GM10248 (cell line): ENCODE data around the gene ATP11A.
"Not testable (repeated sequence)": the region's sequence is repeated elsewhere in the genome, so short reads cannot be mapped to it uniquely, and the experiment has no call there.

Experiments
- CTCF ChIA-PET: fragments of 300-600 bp; sonication (Branson Sonifier 250); formaldehyde crosslinking; extraction: SDS; loops from one replicate; lab custom pipeline; 2021; ENCODE audit warnings: antibody characterized with exemption; lab: Yijun Ruan, JAX
- POLR2A ChIA-PET: fragments of 350-650 bp; sonication (Branson Sonifier 250); formaldehyde crosslinking; extraction: SDS; loops from one replicate; lab custom pipeline; 2020; ENCODE audit warnings: antibody characterized with exemption; lab: Yijun Ruan, JAX
- DNase-seq: peaks from one replicate; pipeline ENCODE4 v3.0.0; 2012; ENCODE audit errors: extremely low spot score
- TF ChIP-seq, protein P1 (sequence below): IDR thresholded peaks from 2 replicates; pipeline ENCODE4 v1.5.1; 2012; ENCODE audit warnings: mild to moderate bottlenecking, low read depth; ENCODE audit errors: extremely low read depth, missing control alignments, control extremely low read depth

Gene ATP11A

DNA sequence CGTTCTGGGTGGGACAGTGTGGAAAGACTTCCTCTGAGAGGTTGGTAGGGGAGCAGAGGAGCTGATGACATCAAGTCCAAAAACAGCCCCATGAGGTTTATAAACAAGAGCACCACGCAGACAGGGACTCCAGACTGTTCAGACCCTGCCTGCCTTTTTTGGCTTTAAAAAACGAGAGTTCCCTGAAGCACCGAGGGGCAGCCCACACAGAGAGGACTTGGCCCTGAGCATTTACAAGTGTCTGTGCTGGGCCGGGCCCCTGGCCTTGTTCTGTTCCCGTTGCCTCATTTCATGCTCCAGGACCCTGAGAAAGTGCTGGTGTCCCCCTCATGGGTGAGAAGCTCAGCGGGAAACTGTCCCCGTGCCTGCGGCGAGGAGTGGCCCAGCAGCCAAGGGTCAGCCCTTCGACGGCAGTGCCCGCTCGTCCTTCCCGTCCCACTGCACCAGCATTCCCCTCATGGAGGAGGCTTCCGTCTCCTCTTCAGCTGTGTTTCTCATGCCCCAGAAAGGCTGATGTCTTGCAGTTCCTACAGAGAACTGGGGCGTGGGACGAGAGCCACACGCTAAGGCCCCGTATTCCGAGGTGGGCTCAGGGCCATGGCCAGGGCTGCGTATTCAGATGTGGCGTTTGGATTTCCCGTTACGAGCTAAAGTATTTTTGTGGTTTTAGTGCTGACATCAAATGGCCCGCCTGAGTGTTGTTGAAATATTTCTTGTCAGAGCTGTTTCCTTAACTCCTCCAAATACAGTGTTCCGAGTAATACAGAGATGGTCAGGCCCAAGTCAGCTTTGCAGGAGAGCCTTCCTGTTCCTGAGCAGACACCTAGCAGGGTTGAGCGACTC lies 93.5 kb downstream of the ATP11A start:
- ChIA-PET CTCF (interaction anchor here (0.8 to 1.4 kb wide), 3 partner anchors 9 to 114 kb away, joined by 3 to 4 read pairs (median 4); no protein-coding TSS in a partner anchor), POLR2A (no interaction called here)
- peak; percentile 14 for DNase-seq
- TF ChIP-seq, protein P1, sequence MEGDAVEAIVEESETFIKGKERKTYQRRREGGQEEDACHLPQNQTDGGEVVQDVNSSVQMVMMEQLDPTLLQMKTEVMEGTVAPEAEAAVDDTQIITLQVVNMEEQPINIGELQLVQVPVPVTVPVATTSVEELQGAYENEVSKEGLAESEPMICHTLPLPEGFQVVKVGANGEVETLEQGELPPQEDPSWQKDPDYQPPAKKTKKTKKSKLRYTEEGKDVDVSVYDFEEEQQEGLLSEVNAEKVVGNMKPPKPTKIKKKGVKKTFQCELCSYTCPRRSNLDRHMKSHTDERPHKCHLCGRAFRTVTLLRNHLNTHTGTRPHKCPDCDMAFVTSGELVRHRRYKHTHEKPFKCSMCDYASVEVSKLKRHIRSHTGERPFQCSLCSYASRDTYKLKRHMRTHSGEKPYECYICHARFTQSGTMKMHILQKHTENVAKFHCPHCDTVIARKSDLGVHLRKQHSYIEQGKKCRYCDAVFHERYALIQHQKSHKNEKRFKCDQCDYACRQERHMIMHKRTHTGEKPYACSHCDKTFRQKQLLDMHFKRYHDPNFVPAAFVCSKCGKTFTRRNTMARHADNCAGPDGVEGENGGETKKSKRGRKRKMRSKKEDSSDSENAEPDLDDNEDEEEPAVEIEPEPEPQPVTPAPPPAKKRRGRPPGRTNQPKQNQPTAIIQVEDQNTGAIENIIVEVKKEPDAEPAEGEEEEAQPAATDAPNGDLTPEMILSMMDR: no peak

DNA sequence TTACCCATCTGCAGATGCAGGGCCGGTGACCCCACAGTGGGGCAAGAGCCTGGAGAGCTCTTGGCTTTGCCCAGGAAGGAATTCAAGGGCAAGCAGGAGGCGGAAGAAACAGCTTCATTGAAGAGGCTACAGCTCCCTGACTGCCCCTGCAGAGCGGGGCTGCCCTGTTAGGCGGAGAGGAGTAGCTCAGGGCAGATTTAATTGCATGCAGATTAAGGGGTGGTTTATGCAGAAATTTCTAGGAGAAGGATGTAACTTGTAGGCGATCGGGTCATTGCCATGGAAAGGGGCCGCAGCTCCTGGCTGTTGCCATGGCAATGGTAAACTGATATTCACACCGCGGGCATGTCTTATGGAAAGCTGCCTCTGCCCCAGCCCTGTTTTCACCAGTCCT lies 94.1 kb downstream of the ATP11A start:
- CTCF ChIA-PET: interaction anchor here (1.4 kb wide), 1 partner anchor 9 kb away, joined by 4 read pairs; no protein-coding TSS in a partner anchor

DNA sequence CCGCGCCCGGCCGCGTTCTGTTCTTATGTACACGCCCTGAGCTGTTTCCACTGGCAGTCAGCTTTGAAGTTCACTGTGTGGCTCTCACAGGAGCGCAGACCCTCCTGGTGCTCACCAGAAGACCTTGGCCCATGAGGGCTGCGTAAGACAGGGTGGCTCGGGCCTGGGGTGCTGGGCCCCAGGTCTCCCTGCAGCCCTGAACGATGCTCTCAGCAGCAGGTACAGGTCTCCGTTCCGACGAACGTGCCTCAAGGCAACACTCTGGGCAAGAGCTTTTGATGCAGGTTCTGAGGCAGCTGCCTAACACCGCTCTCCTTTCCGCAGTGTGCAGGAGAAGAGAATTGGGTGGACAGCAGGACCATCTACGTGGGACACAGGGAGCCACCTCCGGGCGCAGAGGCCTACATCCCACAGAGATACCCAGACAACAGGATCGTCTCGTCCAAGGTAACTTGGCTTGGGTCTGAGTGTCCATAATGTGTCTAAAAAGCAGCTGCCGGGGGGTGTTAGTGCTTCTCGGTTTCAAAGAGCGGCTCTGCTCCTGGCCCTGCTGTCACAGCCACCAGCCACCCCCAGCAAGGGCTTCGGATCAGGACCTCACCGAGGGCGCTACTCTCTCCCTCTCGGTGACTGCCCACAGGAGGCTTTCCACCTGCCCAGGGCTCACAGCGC lies 95.1 kb downstream of the ATP11A start:
- CTCF ChIA-PET: interaction anchor here (1.4 kb wide), 1 partner anchor 8 kb away, joined by 4 read pairs; no protein-coding TSS in a partner anchor
- DNase-seq: no peak
- POLR2A ChIA-PET: no interaction called here
- TF ChIP-seq, protein P1: no peak

More for the DNA sequence above, 94.1 kb downstream of the ATP11A start:
- POLR2A ChIA-PET: no interaction called here
- no peak for DNase-seq
- TF ChIP-seq, protein P1: no peak

DNA sequence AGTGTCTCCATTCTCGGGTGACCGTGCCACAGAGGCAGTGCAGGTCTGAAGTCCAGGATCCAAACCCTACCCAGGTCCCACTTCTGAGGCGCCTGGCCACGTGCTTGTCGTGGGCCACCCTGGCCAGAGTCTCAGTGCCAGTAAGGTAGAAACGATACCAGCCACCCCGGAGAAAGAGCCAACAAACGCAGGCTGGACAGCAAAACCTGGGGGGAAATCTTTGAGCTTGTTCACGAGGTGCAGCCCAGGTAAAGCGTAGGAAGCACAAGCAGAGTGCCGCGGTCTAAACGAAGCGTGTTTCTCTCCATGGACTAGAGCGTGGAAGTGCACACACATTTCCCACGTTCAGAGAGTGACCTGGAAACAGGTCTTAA lies 95.6 kb downstream of the ATP11A start:
- POLR2A ChIA-PET: no interaction called here
- TF ChIP-seq, protein P1: no peak
- CTCF ChIA-PET: no interaction called here
- no peak for DNase-seq

DNA sequence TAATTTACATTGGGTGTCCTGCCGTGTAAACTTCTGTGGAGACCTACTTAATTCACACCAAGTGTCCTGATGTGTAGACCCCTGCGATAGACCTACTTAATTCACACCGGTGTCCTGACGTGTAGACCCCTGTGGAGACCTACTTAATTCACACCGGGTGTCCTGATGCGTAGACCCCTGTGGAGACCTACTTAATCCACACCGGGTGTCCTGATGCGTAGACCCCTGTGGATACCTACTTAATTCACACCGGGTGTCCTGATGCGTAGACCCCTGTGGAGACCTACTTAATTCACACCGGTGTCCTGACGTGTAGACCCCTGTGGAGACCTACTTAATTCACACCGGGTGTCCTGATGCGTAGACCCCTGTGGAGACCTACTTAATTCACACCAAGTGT lies 97.0 kb downstream of the ATP11A start:
- DNase-seq, POLR2A ChIA-PET, CTCF ChIA-PET: not testable (repeated sequence)

DNA sequence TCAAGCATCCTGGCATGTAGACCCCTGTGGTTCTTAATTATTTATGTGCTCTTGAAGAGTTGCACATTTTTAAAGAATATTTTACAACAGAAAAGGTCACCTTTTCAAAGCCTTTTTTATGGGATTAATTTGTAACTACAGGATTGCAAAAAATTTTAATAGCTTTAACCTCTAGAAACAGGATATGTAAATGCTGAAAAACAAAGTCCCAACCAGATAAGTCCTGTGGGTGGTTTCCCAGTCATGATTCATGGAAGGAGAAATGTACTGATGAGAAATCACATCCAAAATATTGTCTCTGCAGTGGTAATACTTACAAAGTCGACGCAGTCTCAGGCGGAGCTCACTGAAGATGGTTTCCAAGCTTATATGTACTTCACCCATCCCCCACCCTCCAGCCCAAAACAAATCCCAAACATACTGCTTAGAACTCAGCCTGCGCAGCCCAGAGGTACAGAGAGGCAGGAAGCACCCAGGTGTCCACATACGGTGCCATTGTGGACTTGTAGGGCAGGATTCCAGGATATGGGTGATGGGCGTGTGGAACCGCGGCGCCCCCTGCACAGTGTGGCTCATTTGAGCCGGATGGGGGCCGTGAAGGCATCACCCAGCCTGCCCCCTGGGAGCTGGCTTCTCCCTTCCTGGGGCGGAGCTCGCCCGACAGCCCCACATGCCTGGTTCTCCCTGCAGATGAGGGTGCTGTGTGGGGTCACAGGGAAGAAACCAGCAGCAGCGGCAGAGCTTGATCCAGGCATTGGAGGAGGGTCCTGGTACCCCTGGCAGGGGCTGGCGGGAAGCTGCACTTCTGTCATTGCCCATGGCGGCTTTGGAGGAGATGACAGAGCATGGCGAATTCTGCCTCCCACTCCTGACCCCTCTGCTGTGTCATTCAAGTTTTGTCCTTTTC lies 101.2 kb downstream of the ATP11A start:
- CTCF ChIA-PET: no interaction called here
- POLR2A ChIA-PET: no interaction called here
- DNase-seq: no peak
- TF ChIP-seq, protein P1: no peak
